IPS-15b (cell line): ENCODE measurements around the gene H2BK1.
A peak's percentile ranks its signal among the peaks of the same experiment; 100 is the strongest.

Experiments
- H3K27me3 ChIP-seq: one replicate; pipeline ENCODE4 v1.6.1; 2013; ENCODE audit warnings: low read length; ENCODE audit not compliant: control insufficient read depth, insufficient read depth
- H3K36me3 ChIP-seq: one replicate; pipeline ENCODE4 v1.6.1; 2013; ENCODE audit warnings: low read length; ENCODE audit not compliant: control insufficient read depth, insufficient read depth
- H3K4me1 ChIP-seq: one replicate; pipeline ENCODE4 v1.6.1; 2013; ENCODE audit warnings: mild to moderate bottlenecking, low read length; ENCODE audit not compliant: control insufficient read depth, insufficient read depth
- H3K4me3 ChIP-seq: one replicate; pipeline ENCODE4 v1.5.1; 2013; ENCODE audit warnings: low read depth, low read length
- H3K9ac ChIP-seq: one replicate; pipeline ENCODE4 v1.6.1; 2013; ENCODE audit warnings: low read depth, mild to moderate bottlenecking, low read length
- H3K9me3 ChIP-seq: one replicate; pipeline ENCODE4 v1.6.1; 2013; ENCODE audit warnings: mild to moderate bottlenecking, low read length; ENCODE audit not compliant: control insufficient read depth, insufficient read depth

Gene H2BK1

DNA sequence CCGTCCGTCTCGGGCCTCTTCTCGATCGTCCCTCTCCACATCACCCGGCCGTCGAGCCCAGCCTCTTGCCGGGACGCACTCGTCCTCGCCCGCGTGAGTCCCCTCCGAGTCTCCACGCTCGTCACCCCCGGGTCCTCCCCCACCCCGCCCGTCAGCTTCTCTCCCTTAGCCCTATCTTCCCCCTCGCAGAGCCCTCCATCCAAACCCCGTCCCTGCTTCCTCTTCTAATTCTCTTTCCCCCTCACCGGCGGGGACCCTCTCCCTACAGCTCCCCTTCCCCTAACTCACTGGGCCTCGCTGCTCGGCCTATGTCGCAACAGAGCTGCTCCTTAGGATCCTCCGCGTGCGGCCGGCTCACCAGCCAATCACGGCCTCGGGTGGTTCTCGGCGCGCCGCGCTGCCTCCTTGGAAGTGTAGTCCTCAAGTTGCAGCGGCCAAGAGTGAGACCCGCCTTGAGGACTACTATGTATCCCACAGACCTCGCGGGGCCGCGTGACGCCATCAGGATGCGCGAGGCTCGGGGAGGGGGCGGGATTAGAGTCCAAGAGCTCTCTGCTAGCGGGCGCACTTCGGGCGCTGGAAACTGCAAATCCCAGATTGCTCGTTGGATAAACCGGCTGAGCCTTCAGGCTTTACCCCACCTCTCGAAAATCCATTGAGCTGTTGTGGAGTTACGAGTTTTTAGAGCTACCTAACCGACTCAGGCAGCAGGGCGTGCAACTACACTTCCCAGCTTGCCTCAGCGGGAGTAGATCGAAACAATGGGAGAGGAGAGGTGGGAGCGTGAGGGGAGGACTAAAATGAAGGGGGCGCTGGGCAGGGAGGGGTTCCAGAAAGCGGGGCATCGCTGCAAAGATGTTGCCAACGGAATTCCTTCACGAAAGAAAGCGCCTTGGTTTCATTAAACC, 16.8 kb upstream of the H2BK1 start, which contains the start of gene ABCF2:
ABCF2 (minus strand) TSS at position 331 of the 908 bp plus-strand sequence. CDS start 747 bp downstream, outside the sequence.
- no peaks in the 10 kb centered on the region for H3K9me3 ChIP-seq
- no peaks in the 10 kb centered on the region for H3K27me3 ChIP-seq
- H3K9ac ChIP-seq = peak within 1 kb of the TSS; percentile 79
- peak within 1 kb of the TSS; percentile 84 for H3K4me3 ChIP-seq
- peaks cover 6% of the 10 kb centered on the region for H3K4me1 ChIP-seq
- peaks cover 20% of the 10 kb centered on the region for H3K36me3 ChIP-seq

DNA sequence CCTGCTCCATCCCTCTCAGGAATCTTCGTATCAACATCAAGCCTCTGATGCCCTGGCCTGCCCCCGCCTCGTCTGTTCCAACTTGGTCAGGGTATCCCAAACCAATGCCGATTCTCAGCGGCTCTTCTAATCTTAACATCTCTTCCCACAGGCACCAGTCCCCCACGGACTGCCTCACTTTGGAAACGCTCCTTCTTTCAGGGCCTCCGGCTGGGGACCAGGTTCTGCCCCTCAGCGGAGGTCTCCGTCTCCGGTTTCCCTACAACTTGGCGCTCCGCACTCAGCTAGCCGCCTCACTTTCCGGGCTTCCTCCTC, 16.2 kb upstream of the H2BK1 start:
- Histone ChIP-seq H3K4me1 (peaks cover 6% of the 10 kb centered on the region), H3K9ac (peak overlapping the region; percentile 76), H3K9me3 (no peaks in the 10 kb centered on the region), H3K36me3 (peaks cover 23% of the 10 kb centered on the region), H3K27me3 (no peaks in the 10 kb centered on the region), H3K4me3 (peak overlapping the region; percentile 84)

GRCh38 chr7:151225948-151226510, 15.7 kb upstream of the H2BK1 start:
- H3K4me3 ChIP-seq = peak overlapping the region; percentile 84
- no peaks in the 10 kb centered on the region for H3K27me3 ChIP-seq
- H3K9ac ChIP-seq = peak overlapping the region; percentile 76
- peaks cover 24% of the 10 kb centered on the region for H3K36me3 ChIP-seq
- peaks cover 6% of the 10 kb centered on the region for H3K4me1 ChIP-seq
- H3K9me3 ChIP-seq = no peaks in the 10 kb centered on the region

DNA sequence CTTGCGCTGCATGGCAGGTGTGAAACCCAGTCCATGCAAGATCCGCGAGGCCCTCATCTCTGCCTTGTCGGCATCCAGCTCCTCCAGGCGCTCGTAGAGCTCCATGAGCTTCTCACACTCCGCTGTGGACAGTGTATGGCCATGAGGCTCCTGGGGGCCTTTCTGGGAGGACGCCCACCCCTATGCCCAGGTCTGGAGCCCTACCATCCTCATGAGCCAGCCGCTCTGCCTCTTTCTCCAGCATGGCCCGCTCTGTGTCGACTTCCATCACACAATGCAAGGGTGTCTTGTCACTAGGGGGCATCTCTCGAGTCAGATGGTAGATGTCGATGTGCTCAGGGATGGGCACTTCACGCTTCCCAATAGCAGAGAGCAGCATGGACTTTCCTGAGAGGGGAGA, 13.4 kb upstream of the H2BK1 start:
- Histone ChIP-seq H3K36me3 (peaks cover 31% of the 10 kb centered on the region), H3K4me3 (no peak overlapping the region), H3K9me3 (no peaks in the 10 kb centered on the region), H3K27me3 (no peaks in the 10 kb centered on the region), H3K9ac (no peak overlapping the region), H3K4me1 (peaks cover 6% of the 10 kb centered on the region)

- H3K9ac ChIP-seq = no peak overlapping the region
- H3K4me1 ChIP-seq = no peaks in the 10 kb centered on the region
- no peaks in the 10 kb centered on the region for H3K9me3 ChIP-seq
- peaks cover 55% of the 10 kb centered on the region for H3K36me3 ChIP-seq
- no peaks in the 10 kb centered on the region for H3K27me3 ChIP-seq
- H3K4me3 ChIP-seq = no peak overlapping the region
These were observed 7.9 kb upstream of the H2BK1 start for GRCh38 chr7:151218170-151218569.

- H3K4me1 ChIP-seq = peaks cover 7% of the 10 kb centered on the region
- no peak overlapping the region for H3K4me3 ChIP-seq
- no peaks in the 10 kb centered on the region for H3K9me3 ChIP-seq
- no peak overlapping the region for H3K9ac ChIP-seq
- peaks cover 52% of the 10 kb centered on the region for H3K36me3 ChIP-seq
- no peaks in the 10 kb centered on the region for H3K27me3 ChIP-seq
These were observed 5.1 kb upstream of the H2BK1 start for GRCh38 chr7:151215396-151215795.

DNA sequence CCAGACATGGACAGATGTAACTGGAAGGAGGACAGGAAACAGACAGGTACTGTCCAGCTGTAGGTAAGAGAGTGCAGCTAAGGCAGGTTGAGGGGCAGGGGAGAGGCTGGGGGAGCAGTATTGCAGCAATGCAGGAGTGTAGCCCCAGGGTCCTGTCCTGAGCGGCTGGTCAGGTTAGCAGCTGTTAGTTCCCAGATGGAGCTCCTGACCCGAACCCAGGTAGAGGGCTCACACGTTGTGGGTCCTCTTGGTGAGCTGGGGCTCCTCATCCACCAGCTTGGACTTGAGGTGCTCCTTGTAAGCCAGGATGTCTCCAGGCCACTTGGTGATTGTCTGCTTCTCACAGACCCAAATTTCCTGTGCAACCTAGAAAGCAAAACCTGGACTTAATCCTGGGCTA, 3.5 kb upstream of the H2BK1 start:
- H3K4me3 ChIP-seq = no peak overlapping the region
- no peaks in the 10 kb centered on the region for H3K9me3 ChIP-seq
- H3K36me3 ChIP-seq = peaks cover 46% of the 10 kb centered on the region
- H3K4me1 ChIP-seq = peaks cover 7% of the 10 kb centered on the region
- H3K27me3 ChIP-seq = no peaks in the 10 kb centered on the region
- no peak overlapping the region for H3K9ac ChIP-seq

DNA sequence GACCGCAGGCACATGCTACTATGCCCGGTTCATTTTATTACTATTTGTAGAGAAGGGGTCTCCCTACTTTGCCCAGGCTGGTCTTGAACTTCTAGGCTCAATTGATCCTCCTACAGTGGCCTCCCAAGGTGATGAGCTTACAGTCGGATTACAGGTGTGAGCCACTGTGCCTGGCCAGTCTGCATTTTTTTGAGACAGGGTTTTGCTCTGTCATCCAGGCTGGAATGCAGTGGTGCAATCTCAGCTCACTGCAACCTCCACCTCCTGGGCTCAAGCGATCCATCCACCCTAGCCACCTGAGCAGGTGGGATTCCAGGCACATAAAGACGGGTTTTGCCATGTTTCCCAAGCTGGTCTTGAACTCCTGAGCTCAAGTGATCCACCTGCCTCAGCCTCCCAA, 2.3 kb upstream of the H2BK1 start:
- Histone ChIP-seq H3K4me3 (no peak overlapping the region), H3K27me3 (no peaks in the 10 kb centered on the region), H3K9me3 (no peaks in the 10 kb centered on the region), H3K4me1 (peaks cover 7% of the 10 kb centered on the region), H3K36me3 (peaks cover 35% of the 10 kb centered on the region), H3K9ac (no peak overlapping the region)

DNA sequence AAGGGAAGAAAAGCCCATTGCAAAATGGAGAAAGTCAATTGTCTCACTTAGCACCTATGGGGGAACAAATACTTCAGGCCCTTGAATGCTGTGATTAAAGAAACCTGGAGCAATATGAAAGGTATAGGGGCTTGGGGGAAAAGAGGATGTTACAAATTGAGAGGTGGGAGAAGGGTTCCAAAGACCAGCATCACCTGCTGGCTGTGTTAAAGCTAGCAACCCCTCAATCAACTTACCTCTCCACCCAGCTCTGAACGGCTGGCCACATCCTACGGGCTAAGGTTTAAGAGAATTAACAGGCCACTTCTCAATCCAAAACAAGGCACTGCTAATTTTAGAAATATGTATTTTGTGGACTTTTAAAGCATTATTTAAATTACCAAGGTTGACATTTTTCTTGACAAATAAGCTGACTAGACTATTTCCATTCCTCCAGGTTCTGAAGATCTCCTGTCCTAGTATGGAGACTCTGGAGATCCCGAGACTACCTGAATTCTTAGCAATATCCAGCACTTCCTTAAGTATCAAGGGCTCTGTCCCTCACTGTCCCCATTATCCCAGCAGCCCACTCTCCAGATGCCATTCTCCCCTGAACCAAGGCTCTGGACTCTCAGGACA, 976 bp upstream of the H2BK1 start:
- Histone ChIP-seq H3K36me3 (peaks cover 31% of the 10 kb centered on the region), H3K4me3 (no peak overlapping the region), H3K4me1 (peaks cover 7% of the 10 kb centered on the region), H3K27me3 (no peaks in the 10 kb centered on the region), H3K9ac (no peak overlapping the region), H3K9me3 (no peaks in the 10 kb centered on the region)

- Histone ChIP-seq H3K27me3 (peaks cover 2% of the 10 kb centered on the region), H3K4me1 (peaks cover 7% of the 10 kb centered on the region), H3K4me3 (no peak overlapping the region), H3K9ac (no peak overlapping the region), H3K36me3 (peaks cover 16% of the 10 kb centered on the region), H3K9me3 (no peaks in the 10 kb centered on the region)
These were observed 700 bp downstream of the H2BK1 start for GRCh38 chr7:151209588-151209987.

DNA sequence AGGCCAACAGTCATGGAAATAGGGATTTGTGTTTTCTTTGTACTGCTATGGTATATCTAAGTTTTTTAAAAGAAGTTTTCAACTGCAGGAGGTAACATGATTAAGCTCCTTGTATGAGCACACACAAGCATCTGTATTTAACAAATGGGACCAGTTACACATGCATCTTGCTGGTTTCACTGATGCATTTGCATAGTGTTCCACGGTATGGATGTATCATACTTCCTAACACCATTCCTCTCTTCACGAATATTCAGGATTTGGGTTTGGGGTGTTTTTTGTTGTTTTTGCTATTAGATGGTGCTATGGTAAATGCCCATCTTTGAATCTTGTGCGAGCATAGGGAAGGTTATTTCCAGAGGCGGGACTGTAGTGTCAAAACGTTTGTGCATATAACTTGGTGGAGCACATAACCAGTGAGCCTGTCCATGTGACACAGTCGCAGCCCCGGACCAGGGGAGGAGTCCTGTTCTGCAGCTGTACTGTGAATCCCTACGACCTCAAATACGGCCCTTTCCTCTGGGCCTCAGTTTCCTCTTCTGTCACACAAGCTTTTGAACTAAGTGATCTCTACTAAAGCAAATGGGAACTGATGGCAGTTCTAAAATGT, 1.9 kb downstream of the H2BK1 start:
- Histone ChIP-seq H3K36me3 (peaks cover 7% of the 10 kb centered on the region), H3K4me1 (peaks cover 7% of the 10 kb centered on the region), H3K4me3 (no peak overlapping the region), H3K9ac (no peak overlapping the region), H3K9me3 (no peaks in the 10 kb centered on the region), H3K27me3 (peaks cover 4% of the 10 kb centered on the region)
